Astrocyte of the spinal cord (primary cell): ENCODE data around the gene CABYR.

Experiments
- DNase-seq: peaks from one replicate; pipeline ENCODE4 v3.0.0; 2011; ENCODE audit warnings: low read depth, low spot score
- H3K4me3 ChIP-seq: 2 replicates; pipeline ENCODE4 v1.5.1; 2011; ENCODE audit warnings: low read depth, mild to moderate bottlenecking, low read length, moderate library complexity
- CTCF ChIP-seq: IDR thresholded peaks from 2 replicates; pipeline ENCODE4 v1.5.1; 2012; ENCODE audit warnings: low read depth, mild to moderate bottlenecking, low read length, inconsistent platforms
- in situ Hi-C: cut with HindIII; loops from 2 replicates; pipeline ENCODE4 v1.10.0; 2017; ENCODE audit warnings: low sequenced_read_pairs

The CABYR gene

GRCh38 chr18:24187689-24188088 lies 48.8 kb downstream of the CABYR start:
- DNase-seq = no peak
- in situ Hi-C loops = no loop called here
- H3K4me3 ChIP-seq = no peak overlapping the region
- TF ChIP-seq CTCF = no peak

- in situ Hi-C loops = no loop called here
- TF ChIP-seq CTCF = no peak
- DNase-seq = no peak
- H3K4me3 ChIP-seq = no peak overlapping the region
Observed at GRCh38 chr18:24188120-24188519, 49.3 kb downstream of the CABYR start.

DNA sequence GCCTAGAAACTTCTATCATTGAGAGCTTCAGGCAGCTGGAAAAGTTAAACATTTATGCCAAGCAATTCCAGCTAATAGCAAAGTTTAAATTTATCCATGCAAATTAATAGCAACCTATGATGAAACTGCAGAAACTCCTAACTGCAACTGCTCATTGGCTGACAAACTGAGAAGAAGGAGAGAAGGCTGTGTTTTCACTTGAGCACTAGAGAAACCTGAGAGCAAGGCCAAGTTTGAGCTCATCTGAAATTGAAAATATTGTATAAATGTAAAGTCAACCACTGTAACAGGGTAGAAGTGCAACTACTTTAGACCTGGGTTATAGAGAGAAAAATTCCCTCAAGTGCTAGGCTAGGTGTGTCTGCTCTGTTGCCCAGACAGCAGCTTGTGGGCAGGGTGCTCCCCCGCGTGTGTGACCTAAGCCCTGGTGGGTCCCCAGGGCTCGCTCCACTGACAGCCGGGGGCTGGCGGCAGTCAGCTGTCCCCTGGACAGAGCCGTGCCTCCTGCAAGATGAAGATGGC lies 50.2 kb downstream of the CABYR start:
- no peak for DNase-seq
- no peak for TF ChIP-seq CTCF
- H3K4me3 ChIP-seq = no peak overlapping the region
- in situ Hi-C loops = no loop called here

DNA sequence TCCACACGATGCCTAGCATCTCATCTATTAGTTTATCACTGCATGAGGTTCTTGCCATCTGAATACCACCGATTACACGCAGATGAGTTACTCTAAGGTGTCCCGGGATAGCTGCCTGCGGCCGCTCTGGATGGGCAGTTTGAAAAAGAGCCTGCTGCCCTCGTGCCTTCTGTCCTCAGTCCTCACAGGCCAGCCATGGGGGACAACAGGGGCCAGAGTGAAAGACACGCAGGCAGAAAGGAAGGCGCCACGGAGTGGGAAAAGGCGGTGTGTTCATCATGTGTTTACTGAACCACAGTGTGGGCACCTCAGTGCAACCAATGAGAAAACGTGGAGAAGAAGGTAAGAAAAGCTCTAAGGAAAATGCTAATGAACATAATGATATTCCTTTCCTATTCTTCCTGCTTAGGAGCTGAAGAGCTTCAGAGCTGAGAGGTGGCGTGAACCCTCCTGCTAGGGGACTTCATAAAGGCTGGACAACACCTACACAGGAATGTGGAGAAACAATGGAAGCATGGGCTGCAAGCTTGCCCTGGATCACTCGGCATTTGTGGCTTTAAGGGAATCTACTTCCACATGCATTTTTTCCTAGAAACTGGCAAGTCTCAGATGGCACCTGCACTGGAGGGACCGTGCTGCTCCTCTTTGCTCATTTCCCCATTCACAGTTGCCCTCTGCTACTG lies 50.9 kb downstream of the CABYR start:
- in situ Hi-C loops = no loop called here
- no peak for TF ChIP-seq CTCF
- DNase-seq = no peak
- H3K4me3 ChIP-seq = no peak overlapping the region

DNA sequence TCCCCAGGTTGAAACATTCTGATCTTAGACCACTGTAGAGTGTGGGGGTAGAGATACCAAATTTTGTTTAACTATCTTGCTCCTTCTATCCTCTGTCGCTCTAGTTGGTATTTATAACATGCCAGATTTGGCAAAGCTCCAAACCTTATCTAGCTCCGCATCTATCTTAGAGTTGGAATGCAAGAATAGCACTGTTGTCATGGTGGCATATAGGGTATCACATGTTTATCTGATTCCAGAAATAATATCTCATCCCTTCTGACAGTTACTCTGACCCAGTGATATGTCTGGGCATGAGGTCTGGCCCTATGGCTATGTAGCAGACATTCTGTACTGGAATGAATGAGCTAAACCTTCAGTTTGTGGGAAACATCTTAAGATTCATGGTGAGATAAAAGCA lies 51.7 kb downstream of the CABYR start:
- in situ Hi-C loops = no loop called here
- H3K4me3 ChIP-seq = no peak overlapping the region
- no peak for TF ChIP-seq CTCF
- no peak for DNase-seq

- no peak for DNase-seq
- no peak for TF ChIP-seq CTCF
- in situ Hi-C loops = no loop called here
- H3K4me3 ChIP-seq = no peak overlapping the region
Observed at GRCh38 chr18:24195296-24196053, 56.6 kb downstream of the CABYR start.
